Progenitor cell of endocrine pancreas (in vitro differentiated cells): ENCODE results near the gene VWA8. TPM values are rescaled to one million over a fixed set of nuclear protein-coding genes. Genes with fewer than 3 reads are reported as not detected.

Source experiments
- DNase-seq: peaks from one replicate; pipeline ENCODE4 v3.0.0; 2021; ENCODE audit warnings: low spot score; ENCODE audit not compliant: unreplicated experiment
- H3K27ac Mint-ChIP-seq: 2 replicates; pipeline ENCODE4 v1.8.0; 2021; ENCODE audit warnings: mild to moderate bottlenecking, moderate library complexity, mixed read lengths
- H3K27me3 Mint-ChIP-seq: 2 replicates; pipeline ENCODE4 v1.8.0; 2021; ENCODE audit warnings: mixed read lengths
- H3K36me3 Mint-ChIP-seq: 2 replicates; pipeline ENCODE4 v1.8.0; 2022; ENCODE audit warnings: mixed read lengths; ENCODE audit not compliant: insufficient read depth
- H3K4me1 Mint-ChIP-seq: 2 replicates; pipeline ENCODE4 v1.8.0; 2021; ENCODE audit warnings: low read depth, mixed read lengths
- H3K4me3 Mint-ChIP-seq: 2 replicates; pipeline ENCODE4 v1.8.0; 2021; ENCODE audit warnings: low read depth, mild to moderate bottlenecking, moderate library complexity, mixed read lengths
- H3K9me3 Mint-ChIP-seq: 2 replicates; pipeline ENCODE4 v1.8.0; 2021; ENCODE audit warnings: low read depth, mixed read lengths
- total RNA-seq: library from RNA; stranded (reverse); gene quantifications from 2 replicates; pipeline ENCODE4 v1.2.1, GENCODE V29; 2021
- TF ChIP-seq, protein P1 (sequence below): fragments of 200-600 bp; sonication (generic); IDR thresholded peaks from one replicate; pipeline ENCODE4 v1.5.0; 2021; ENCODE audit warnings: antibody characterized with exemption, mild to moderate bottlenecking; ENCODE audit not compliant: unreplicated experiment

VWA8 gene
- total RNA-seq, 1 donor from 2014 or later: 24.1 TPM

DNA sequence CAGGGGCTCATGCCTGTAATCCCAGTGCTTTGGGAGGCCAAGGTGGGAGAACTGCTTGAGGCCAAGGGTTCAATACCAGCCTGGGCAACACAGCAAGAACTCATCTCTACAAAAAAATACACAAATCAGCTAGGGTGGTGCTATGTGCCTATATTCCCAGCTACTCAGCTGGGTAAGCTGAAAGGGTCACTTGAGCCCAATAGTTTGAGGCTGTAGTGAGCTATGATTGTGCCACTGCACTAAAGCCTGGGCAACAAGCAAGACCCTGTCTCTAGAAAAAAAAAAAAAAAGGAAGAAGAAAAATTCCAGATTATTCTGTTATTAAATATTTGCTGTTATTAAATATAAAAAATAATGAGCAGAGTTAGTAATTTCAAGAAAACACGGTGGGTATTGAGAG is 372.5 kb downstream of the VWA8 start:
- no peak overlapping the region for H3K27ac Mint-ChIP-seq
- no peak for DNase-seq
- no peaks in the 10 kb centered on the region for H3K27me3 Mint-ChIP-seq
- TF ChIP-seq, protein P1, sequence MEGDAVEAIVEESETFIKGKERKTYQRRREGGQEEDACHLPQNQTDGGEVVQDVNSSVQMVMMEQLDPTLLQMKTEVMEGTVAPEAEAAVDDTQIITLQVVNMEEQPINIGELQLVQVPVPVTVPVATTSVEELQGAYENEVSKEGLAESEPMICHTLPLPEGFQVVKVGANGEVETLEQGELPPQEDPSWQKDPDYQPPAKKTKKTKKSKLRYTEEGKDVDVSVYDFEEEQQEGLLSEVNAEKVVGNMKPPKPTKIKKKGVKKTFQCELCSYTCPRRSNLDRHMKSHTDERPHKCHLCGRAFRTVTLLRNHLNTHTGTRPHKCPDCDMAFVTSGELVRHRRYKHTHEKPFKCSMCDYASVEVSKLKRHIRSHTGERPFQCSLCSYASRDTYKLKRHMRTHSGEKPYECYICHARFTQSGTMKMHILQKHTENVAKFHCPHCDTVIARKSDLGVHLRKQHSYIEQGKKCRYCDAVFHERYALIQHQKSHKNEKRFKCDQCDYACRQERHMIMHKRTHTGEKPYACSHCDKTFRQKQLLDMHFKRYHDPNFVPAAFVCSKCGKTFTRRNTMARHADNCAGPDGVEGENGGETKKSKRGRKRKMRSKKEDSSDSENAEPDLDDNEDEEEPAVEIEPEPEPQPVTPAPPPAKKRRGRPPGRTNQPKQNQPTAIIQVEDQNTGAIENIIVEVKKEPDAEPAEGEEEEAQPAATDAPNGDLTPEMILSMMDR: no peak
- H3K36me3 Mint-ChIP-seq: peaks cover 21% of the 10 kb centered on the region
- no peaks in the 10 kb centered on the region for H3K9me3 Mint-ChIP-seq
- no peak overlapping the region for H3K4me3 Mint-ChIP-seq
- H3K4me1 Mint-ChIP-seq: peaks cover 8% of the 10 kb centered on the region

DNA sequence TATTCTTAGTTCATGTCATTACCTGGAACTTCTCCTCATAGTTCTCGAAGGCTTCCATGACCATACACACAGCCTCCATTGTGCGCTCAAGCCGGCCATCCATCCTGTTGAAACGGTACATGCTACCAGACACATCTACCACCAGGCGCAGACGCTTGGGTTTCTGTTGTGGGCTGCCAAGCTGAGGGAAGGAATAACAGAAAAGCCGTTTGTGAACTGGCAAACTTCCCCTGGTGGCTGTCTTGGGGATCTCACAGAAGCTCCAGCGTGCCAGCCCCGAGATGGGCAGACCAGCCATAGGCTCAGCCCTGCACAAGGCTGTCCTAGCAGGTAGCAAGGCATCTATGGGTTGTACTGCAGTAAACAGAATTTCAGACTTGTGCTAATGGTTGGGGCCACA is 373.4 kb downstream of the VWA8 start:
- TF ChIP-seq, protein P1: no peak
- H3K27ac Mint-ChIP-seq: no peak overlapping the region
- H3K36me3 Mint-ChIP-seq: peaks cover 26% of the 10 kb centered on the region
- no peak for DNase-seq
- no peak overlapping the region for H3K4me3 Mint-ChIP-seq
- H3K27me3 Mint-ChIP-seq: no peaks in the 10 kb centered on the region
- peaks cover 8% of the 10 kb centered on the region for H3K4me1 Mint-ChIP-seq
- no peaks in the 10 kb centered on the region for H3K9me3 Mint-ChIP-seq

DNA sequence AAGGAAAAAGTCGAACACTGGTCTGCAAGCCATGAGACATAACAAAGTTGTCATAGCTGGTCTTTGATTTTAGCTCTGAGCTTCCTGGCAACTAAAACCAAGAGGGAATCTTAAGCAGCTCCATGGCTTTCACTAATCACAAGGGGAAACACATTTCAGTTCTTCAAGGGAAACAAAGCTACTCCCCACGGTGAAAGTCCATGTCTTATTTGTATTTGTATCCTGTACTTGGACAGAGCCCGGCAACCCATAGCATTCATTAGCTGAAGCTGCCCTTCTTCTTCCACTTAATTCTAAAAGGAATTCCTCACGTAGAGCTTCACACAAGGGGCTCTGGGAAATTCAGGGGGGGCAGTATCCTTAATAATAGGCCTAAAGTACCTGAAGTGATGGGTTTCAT is 374.7 kb downstream of the VWA8 start:
- peaks cover 8% of the 10 kb centered on the region for H3K4me1 Mint-ChIP-seq
- H3K27me3 Mint-ChIP-seq: no peaks in the 10 kb centered on the region
- no peak overlapping the region for H3K27ac Mint-ChIP-seq
- H3K9me3 Mint-ChIP-seq: no peaks in the 10 kb centered on the region
- TF ChIP-seq, protein P1: no peak
- peaks cover 26% of the 10 kb centered on the region for H3K36me3 Mint-ChIP-seq
- H3K4me3 Mint-ChIP-seq: no peak overlapping the region
- DNase-seq: no peak

DNA sequence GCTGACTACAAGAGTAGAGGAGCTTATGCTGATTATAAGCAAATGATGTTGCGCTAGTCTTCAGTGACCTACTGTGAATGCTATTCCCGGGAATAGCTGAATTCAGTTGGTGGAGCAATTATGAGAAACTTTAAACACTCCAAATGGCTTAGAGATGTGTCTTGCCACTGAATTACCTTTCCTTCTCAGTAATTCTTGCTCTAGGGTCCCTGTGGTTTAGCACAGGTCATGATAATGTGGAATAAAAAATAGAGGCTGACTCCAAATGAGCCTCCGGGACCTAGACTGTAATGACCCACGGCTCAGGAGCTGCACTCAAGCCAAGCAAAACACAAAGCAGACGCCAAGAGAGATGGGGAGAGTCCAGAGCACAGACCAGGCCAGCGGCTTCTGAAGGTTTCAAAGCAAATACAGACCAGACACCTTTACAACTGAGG is 378.9 kb downstream of the VWA8 start:
- Mint-ChIP-seq H3K27ac (no peak overlapping the region), H3K4me1 (peaks cover 6% of the 10 kb centered on the region), H3K27me3 (no peaks in the 10 kb centered on the region), H3K36me3 (peaks cover 14% of the 10 kb centered on the region), H3K9me3 (no peaks in the 10 kb centered on the region), H3K4me3 (no peak overlapping the region)
- TF ChIP-seq, protein P1: no peak
- no peak for DNase-seq

DNA sequence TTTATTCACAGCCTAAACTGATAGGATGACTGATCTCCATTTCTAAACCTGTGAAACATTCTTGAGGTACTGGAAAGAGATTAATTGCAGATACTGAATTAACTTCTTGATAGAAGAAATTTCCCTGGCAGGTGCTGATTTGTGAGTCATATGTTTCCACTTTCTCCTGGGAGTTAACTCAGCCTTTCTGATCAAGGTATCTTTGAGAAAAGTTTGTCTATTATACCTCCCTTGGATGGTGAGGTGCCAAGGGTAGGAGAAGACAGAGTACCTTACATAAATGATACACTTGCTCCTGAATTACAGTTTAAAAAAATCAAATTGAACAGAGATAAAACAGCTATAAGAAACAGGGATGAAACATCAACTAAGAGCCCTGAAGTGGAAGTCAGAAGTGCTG is 380.6 kb downstream of the VWA8 start:
- no peak for DNase-seq
- Mint-ChIP-seq H3K36me3 (peaks cover 10% of the 10 kb centered on the region), H3K27ac (no peak overlapping the region), H3K27me3 (no peaks in the 10 kb centered on the region), H3K9me3 (no peaks in the 10 kb centered on the region), H3K4me3 (no peak overlapping the region), H3K4me1 (peaks cover 2% of the 10 kb centered on the region)
- TF ChIP-seq, protein P1: no peak
